GM18498 (cell line): Measurements from ENCODE around the gene SCN4B.

Source experiments
- ATAC-seq: cut with Tn5 transposase; IDR thresholded peaks from one replicate; pipeline ENCODE4 v1.9.1; 2021; ENCODE audit warnings: mild to moderate bottlenecking, moderate library complexity; ENCODE audit not compliant: unreplicated experiment

The SCN4B gene

DNA sequence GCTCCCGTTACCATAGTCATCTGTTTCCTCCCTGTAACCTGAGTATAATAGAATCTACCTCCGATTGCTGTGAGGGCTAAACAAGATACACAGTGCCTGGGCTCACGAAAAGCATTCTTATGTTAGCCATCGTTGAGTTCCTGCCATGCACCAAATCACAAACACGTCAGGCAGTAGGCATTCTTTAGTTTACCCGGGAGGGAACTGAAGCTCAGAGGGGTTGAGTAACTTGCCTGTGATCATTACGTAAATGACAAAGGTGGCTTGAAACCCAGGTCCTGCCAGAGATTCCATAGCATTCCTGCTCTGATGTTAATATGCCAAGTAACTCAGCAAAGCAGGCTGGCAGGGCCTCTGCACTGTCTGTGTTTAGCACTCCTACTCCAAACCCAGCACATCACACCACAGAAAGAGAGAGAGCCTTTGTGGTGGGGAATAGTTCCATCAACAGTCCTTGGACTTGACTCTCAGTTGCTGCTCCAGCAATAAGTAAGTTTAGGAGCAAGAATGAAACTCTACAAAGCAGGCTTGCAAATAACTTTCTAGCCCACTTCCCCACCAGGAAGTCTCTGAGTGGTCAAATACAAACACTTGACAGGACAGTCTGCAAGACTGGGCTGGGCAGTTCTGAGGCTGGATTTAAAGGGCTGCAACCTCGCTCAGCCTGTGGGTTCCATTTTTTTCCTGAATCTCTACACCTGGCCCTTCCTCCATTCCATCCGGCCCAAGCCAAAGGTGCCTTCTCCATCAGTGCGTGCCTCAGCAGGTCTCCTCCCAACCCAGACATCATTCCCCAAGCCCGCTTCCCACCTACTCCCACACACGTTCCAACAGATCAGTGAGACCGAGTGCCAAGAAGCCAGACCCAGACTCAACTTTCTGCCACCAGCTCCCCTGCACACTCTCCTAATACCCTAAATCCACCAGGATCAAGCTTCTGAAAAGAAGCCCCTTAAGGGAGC lies 22.7 kb upstream of the SCN4B start:
- ATAC-seq, result no peak

DNA sequence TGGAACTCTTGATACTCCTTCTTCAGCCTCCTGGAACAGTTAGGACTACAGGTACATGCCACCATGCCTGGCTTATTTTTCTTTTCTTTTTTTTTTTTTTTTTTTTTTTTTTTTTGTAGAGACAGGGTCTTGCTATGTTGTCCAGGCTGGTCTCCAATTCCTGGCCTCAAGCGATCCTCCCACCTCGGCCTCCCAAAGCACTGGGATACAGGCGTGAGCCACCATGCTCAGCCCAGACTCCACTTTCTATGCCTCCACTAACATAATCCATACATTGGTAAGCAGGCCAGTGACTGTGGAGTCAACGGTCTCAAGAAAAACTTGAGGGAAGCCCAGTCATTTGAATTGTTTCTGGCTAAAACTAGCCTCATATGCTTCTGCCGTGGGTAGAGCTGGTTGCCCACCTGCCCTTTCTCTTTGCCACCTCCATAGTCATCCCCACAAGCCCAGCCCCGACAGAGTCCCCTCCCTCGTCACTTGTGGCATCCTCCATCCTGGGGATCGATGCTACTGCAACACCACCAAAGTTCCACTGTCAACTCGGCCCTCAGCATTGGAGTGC lies 21.5 kb upstream of the SCN4B start:
- no peak for ATAC-seq

DNA sequence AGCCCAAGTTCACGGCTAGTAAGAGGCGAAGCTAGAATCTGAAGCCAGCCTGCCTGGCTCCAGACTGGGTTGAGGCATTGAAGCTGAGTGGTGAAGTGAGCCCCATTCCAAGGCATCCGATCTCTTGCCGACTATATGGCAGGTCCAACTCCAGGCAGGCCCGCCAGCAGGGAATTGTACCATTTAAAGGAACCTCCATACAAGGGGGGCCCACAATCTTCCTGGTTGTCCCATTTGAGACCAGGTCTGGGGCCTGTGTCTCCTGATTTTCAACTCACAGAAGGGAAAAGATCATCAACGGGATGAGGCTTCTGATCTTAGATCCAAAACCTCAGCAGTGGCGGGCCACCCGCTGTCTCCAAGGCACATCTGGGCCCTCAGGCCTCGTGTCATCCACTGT lies 19.7 kb upstream of the SCN4B start:
- ATAC-seq, result no peak

DNA sequence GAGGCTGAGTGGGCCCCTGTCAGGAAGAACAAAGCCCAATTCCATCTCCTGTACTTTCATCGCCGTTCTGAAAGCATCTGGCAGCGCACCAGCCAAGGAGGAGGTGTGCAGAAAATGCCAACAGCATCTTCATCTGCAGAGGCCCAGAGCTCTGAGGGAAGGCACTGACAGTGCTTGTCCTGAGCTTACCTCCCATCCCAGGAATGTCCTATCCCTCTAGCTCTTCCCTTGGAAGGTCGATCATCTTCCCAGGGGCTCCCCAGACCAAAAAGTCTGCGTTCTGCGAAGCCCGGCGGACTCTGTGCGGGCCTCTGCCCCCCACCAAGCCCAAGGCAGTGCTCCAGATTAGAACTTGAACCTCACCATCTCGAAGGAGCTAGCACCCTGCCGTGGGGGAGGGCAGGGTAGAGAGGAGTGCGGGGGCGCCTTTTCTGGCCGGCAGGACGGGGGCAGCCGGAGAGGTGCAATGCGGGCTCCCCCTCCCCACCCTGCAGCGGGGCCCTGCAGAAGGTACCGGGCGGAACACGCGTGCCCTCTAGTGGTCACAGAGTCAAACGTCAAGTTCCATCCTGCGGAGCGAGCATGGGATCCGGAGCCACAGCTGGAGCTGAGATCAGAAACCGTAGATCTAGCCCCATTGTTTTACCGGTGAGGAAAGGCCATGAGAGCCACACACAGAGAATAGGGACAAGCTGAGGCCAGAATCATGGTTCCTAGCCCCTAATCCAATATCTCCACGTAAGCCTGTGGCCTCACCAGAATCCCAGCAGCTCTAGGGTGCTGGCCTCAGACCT lies 18.8 kb upstream of the SCN4B start:
- no peak for ATAC-seq

DNA sequence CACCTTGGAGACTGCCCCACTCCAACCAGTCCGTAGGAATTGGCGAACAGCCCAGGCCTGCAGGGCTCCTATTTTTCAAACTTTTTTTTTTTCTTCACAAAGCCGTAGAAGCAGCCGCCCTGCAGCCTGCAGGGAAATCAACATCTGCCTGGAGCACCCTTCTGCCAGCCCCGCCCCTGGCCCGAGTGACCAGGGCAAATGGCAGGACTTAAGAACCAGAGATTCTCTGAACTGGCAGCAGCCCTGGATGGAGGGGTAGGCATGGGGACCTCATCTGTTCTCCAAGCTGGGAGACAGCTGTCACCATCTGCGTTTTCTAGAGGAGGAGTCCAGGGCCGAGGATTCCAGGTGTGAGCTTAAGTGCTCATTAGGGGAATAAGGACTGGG lies 18.3 kb upstream of the SCN4B start:
- no peak for ATAC-seq

DNA sequence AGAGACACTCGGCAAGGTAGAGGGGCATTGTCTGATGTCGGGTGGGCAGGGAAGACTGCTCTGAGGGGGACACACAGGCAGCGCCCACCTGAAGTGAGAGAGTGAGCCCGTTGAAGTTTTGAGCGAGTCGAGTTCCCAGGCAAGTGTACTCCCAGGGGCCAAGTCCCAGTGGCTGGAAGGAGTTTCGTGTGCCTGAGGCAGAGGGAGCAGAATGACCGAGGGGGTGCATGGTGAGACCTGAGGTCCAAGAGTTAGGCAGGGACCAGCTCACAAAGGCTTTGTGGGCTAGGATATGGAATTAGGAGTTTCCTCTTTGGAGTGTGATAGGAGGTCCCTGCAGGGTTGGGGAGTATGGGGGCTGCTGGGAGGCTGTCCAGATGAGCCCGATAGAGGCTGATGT lies 17.6 kb upstream of the SCN4B start:
- ATAC-seq, result no peak

DNA sequence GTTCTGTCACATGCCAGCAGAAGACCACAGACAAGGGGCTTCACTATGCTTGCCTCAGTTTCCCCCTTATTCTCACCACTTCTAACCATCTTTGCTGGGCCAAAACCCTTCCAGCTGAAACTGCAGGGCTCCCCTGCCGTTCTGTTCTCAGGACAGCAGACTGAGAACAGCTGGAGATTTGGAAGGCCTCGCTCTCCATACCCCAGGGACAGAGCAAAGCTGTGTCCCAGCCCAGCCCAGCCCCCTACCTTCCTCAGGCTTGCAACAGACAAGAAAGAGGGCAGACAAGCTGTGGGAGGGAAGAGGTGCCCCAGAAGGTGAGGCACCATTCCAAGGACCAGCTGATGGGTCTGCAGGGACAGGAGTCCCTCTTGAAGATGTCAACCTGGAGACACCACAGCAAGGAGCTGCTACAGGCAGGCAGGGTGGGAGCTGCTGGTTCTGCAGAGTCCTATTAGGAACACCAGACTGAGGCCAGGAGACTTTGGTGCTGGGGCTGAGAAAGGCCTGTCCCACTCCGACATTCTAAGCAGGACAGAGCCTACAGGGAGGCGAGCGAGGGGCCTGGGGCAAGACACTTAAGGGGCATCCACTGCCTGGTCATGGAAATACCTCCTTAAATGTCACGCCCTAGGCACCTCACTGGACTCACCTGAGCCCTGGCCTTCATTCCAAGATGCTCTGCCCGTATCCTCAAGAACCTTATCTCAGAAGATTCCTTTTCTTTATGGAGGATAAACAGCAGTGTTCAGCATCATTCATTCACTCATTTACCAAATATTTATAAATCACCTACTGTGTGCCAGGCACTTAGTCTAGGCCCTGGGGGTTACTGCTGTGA lies 16.9 kb upstream of the SCN4B start:
- ATAC-seq, result no peak

DNA sequence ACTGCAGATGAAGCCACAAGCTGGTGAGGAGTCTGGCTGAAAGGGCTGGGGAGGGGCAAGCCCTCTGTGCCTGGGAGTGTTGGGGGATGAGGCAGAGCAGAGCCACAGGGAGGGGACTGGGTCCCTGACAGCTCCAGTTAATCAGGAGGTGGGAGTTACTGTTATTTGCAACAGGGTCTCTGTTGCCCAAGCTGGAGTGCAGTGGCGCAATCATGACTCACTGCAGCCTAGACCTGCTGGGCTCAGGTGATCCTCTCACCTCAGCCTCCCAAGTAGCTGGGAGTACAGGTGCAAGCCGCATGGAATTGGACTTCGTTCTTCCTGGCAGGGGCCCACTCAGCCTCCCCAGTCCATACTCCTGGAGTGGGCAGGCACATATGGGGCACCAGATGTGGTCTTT lies 16.1 kb upstream of the SCN4B start:
- no peak for ATAC-seq

DNA sequence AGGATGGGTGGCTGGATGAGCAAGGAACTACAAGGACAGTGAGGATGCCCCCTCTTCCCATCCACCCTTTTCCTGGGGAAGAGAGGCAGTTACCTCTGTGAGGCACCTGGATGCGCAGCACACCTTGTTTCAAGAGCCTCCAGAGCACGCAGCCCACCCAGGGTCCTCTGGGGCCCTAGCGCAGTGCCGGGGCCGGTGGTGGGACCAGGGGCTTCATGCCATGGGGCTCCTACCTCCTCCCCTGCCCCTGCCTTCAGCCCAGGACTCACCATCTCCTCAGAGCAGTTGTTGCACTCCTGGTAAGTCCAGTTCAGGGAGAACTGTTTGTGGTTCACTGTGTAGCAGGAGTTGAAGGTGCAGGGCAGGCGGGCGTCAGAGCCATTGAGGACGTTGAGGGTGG lies 15.7 kb upstream of the SCN4B start:
- ATAC-seq, result no peak

DNA sequence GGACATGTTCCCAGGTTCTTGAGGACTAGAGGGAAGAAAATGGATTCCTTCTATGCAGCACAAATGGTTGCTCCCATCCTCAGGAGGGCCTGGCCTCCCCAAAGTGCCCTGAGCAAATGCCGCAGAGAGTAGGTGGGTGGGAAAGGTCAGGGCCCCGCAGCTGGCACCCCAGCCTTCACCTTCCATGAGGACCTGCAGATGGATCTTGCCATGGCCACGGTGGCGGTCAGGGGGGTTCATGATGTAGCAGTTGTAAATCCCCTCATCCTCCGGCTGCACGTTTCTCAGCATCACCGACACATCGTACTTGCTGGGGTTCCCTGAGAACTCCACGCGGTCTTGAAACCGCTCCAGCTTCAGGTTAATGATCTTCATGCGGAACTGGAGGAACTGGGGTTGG lies 15.3 kb upstream of the SCN4B start:
- no peak for ATAC-seq

DNA sequence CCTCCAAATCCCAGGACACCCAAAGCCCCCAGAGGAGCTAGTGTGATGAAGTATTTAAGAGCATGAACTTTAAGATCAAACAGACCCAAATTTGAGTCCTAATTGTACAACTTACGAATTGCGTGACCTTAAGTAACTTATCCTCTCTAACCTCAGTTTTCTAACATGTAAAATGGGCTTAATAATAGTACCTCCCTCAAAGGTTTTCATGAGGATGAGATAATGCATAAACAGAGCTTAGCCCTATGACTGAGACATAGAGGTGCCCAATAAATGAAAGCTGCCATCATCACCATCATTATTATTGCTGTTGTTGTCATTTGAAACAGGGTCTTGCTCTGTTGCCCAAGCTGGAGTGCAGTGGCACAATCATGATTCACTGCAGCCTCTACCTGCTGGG lies 14.6 kb upstream of the SCN4B start:
- no peak for ATAC-seq

DNA sequence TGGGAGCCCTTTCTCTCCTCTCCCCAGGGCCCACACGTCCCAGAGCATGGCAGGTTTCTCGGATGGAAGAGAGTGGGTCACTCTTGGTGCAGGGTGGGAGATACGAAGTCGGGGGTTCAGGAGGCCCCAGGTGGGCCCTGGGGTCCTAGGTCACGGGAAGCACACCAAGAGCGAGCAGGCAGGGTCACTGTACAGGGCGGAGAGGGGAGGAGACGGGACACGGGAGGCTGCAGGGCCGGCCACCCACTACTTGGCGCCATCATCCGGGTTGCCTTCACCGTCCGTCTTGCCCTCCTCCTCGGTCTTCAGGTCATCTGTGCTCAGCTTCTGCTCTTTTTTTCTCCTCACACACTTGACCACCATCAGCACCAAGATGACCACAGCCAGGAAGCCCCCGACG lies 14.0 kb upstream of the SCN4B start:
- no peak for ATAC-seq

DNA sequence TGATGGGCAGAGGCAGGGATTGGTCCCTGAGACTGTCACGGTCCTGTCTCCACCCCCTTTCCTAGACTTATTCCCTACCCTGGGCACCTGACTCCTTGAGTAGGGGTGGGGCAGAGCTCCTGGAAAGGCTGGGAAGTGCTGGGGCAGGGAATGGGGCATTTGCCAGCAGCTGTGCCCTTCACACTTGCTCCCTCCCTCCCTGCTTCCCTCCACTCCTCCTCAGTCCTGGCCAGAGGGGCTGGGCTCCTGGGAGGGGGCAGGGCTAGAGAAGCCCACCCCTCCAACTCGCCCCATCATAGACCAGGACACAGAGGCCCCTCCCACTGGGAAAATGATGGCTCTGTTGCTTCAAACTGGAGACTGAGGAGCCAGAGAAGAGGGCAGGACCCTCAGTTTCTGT lies 12.3 kb upstream of the SCN4B start:
- ATAC-seq, result no peak

DNA sequence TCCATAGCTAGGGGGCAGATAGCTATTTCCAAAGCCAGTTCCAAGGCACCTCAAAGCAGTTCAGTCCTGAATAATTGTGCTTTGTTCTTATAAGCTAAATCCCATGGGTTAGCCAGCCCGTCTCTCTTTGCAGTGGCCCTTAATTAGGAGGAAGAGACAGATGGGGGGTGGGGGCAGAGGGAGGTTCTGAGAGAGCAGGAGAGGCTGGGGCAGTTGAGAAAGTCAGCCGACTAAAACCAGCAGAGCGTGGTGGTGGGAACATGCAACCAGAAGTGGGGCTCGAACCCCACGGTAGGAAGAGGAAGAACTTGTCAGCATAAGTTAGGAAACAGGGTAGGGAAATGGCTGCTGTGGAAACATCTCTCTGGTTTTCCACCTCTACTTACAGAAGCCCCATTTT lies 10.9 kb upstream of the SCN4B start:
- ATAC-seq, result no peak

DNA sequence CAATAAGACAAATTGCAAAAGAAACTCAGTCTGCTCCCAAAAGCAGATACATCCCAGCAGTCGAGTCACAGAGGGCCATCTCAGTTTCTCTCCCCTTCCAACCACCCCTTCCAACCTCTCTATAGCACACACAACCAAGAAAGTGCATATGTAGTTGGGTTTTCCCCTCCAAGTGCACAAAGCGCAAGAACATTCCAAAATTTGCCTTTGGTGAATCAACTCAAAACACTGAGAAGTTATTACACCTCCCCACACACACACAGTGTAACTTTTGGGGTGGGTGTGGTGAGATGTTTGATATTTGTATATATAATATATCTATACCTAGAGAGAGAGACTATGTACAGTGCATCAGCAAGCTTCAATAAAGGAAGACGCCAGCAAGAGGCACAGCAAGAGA lies 10.2 kb upstream of the SCN4B start:
- no peak for ATAC-seq

DNA sequence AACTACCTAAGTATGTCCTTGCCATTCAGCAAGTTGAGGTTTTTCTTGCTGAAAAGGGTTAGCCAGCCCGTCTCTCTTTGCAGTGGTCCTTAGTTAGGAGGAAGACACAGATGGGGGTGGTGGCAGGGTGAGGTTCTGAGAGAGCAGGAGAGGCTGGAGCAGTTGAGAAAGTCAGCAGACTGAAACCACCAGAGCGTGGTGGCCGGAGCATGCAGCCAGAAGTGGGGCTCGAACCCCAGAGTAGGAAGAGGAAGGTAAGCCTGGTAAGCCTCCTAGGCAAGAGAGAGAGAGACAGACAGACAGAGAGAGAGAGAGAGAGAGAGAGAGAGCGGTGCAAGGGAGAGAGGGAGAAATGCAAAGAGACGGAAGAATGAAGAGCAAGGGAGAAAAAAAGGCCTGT lies 9.2 kb upstream of the SCN4B start:
- ATAC-seq, result no peak

DNA sequence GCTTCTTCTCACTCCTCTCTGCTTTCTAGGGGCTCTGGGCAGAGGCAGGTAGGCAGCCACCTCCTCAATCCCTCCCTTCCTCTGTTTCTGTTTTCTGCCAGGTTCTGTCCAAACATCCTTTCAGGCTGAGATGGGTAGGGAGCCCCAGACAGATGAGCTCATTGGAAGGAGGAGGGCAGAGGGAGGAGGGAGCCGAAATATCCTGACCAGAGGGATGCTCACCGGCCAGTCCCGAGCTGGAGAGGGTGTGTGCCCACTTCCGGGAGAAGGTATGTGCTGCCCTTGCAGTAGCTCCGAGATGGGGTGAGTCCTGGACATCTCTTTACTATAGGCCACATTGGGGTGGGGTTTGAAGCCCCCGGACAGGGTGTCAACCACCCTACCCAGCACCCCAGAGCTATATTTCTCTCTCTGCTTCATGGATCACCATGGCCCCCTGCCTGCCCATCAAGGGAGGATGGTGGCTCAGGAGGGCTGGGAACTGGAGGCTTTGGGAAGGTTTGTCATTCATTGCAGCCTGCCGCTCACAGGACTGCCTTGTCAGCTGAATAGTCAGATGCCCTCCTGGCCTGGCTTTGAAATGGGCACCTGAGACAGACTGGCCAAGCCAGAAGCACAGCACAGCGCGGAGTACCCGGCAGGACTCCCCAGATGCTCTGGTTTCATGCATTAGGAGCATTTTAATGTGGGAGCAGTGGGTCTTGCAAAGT lies 4.7 kb upstream of the SCN4B start:
- no peak for ATAC-seq

DNA sequence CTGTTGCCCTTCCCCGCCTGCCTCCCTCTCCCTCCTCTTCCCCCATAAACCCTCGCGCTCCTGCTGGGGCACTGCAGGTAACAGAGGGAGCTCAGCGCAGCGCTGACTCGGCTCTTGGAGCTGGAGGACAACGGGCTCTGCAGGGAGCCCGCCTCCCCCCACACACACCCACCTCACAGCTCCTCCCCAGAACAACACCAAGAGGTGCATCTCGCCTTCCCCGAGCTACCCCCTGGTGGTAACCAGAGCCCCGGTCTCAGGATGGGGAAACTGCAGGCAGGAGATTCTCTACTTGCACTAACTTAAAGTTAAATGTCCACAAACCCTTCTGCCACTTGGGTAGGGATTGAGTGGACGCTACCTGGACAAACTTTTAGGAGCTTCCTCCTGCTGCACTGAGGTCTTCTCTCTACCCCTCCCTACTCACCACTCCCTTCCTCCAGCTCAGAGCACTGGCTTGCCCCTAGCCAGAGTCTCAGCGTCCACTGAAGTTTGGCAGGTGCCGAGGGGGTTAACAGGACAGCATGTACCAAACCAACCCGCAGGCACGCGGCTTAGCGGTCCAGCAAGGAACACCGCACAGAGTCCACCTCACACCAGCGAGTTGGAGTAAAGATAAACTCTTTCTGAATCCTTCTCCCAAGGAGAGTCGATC lies 4.0 kb upstream of the SCN4B start:
- no peak for ATAC-seq

DNA sequence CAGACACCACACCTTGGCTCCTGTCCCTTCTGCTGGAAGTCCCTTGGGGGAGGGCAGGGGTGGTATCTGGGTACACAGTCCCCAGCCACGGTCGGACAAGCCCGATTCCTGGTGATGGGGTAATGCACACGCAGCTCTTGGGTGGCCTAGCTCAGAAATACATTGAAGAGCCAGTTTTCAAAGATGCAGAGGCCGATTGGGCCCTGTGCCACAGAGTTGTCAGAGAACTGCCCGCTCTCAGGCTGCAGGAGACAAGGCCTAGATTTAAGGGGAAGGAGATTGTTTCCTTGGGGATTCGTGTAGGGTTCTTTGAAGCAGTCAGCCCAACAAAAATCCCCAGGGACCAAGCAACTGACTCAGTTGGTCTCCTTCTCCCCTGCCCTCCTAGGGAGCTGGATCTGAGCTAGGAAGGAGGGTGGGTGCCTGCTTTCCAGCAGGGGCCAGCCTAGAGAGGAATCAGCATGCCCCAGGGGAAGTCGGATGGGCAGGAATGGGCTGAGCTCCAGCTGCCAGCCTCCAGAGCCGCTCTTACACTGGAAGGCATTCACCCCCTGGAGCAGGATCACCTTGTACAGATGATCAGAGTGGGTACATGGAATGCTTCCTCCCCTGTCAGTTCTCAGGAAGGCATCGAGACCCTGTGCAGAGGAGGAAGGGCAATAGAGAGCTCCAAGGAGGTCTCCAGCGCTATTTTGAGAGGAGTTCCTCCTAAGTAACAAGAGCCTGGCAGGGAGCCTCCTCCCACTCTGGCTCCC lies 3.3 kb upstream of the SCN4B start:
- no peak for ATAC-seq
